HG02938 (cell line): Measurements from ENCODE around the gene SLX4IP.

Source experiments
- ATAC-seq: cut with Tn5 transposase; IDR thresholded peaks from one replicate; pipeline ENCODE4 v1.9.1; 2021; ENCODE audit warnings: mild to moderate bottlenecking, moderate library complexity; ENCODE audit not compliant: unreplicated experiment

SLX4IP gene

DNA sequence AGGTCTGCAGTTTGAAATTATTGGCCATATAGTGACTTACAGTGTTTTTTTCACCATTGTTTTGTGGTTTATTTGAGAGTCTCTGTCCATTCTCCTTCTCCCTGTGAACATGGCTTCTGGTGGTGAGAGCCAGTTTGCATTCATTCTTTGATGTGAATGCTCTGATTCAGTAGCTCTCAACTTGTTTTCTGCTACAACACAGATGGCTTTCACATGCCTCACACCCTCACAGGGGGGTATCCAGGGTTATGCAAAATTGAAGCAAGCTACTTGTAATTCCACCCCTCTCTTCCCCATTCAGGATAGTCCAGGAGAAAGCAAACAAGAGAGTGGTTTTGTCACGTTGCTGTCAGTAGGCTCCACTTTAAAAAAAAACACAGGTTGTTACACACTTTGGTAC is 55.6 kb downstream of the SLX4IP start:
- no peak for ATAC-seq

DNA sequence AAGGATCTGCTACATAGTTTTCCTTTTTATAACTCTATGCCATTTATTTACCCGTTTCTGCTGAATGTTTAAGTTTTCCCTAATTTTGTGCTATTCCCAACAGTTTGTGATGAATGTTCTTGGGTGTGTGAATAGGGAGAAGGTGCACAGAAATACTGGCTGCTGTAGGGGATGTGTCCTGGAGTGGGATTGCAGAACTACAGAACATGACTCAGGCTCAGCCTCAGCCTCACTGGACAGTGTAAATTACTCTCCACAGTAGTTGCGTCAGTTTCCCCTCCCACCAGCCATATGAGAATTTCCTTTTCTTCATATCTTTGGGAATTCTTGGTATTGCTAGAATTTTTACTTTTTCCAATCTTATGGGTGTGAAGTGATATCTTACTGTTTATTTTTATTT is 57.0 kb downstream of the SLX4IP start:
- no peak for ATAC-seq

DNA sequence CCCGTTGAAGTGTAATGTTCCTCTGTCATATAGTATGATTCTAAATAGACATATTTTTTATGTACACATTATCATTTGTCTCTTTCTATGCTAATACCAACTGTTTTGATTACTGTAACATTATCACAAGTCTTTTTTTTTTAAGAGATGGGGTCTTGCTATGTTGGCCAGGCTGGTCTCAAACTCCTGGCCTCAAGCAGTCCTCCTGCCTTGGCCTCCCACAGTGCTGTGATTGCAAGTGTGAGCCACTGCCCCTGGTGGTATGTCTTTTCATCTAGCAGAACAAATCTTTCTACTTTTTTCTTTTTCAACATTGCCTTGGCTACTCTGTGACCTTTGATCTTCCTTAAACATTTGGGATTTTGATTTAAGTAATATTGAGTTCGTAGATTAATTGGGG is 57.7 kb downstream of the SLX4IP start:
- ATAC-seq, result no peak

DNA sequence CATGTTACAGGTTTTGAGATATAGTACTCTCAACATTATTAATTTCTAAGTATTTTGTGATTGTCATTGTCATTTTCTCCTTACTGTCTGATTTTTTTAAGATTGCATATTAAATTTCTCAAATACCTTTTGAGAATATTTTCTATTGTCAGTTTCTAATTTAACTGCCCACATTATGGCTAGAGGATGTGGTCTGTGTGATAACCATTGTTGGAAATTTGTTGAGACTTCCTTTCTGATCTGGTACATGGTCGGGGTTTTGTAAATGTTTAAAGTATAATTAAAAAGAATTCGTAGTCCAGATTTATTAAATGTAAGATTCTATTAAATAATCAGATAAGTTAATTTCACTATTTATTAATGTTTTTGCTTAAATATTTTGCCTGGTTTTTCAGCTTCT is 60.1 kb downstream of the SLX4IP start:
- no peak for ATAC-seq

DNA sequence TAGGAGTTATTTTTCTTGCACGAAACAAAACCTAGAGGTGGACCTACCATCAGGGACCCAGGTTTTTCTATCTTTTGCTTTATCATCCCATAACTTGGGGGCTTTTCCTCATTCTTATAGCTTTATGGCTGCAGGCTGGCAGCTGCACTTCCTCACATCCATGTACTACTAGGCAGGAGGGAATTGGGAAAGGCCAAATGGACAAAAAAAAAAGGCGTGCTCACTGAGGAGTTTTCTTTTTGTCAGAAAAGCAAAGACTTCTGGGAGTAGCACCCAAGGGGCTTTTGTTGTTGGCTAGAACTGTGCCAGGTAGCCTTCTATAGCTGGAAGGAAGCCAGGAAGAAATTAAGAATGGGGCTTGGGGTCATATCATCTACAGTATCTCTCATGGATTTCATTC is 61.4 kb downstream of the SLX4IP start:
- no peak for ATAC-seq

DNA sequence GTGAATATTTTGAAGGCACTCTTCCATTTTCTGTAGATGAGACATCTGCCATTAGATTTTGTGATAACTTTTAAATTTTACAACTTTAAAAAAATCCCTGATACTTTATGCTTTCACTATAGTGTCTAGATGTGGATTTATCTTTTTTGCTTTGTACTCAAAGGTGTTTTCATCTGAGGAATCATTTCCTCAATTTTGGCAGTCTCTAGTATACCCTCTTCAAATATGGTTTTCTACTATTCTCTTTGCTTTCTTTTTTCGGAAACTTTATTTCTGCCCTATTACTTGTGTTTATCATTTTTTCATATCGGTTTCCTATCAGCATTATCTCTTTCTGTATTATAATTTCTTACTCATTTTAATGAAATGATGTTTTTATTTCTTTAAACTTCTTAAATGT is 62.2 kb downstream of the SLX4IP start:
- ATAC-seq, result no peak

DNA sequence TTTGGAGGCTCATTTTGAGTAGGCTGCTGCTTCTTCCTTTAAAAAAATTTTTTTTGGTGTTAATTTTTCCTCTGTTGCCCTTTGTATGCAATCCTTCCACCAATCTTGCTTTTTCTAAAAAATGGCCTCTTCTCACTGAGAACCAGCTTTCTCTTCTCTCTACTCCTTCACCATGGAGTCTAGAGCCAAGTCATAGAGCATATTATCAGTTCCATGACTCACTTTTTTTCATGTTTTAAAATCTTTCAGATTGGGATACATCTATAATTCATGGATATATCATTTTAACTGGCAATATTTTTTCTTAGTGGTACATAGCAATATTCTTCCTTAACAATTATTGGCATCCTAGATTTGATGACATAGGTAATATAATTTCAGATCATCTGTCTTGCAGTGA is 62.7 kb downstream of the SLX4IP start:
- no peak for ATAC-seq

DNA sequence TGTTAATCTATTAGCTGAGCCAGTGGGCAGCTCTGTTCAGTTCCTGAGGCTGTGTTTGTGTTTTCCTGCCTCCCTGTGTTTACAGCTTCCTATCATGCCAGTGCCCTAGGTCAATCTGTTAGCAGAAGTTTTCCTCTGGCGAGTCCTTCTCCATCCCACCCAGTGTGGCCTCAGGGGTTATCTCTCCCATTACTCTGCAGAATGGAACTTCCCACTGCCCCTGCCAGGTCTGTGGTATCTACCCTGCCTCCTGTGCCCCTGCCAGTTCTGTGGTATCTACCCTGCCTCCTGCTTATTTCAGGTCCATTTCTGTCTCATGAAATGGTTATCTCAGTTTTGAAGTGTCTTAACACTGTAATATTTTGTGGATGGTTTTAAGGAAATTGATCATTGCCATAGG is 63.1 kb downstream of the SLX4IP start:
- no peak for ATAC-seq

DNA sequence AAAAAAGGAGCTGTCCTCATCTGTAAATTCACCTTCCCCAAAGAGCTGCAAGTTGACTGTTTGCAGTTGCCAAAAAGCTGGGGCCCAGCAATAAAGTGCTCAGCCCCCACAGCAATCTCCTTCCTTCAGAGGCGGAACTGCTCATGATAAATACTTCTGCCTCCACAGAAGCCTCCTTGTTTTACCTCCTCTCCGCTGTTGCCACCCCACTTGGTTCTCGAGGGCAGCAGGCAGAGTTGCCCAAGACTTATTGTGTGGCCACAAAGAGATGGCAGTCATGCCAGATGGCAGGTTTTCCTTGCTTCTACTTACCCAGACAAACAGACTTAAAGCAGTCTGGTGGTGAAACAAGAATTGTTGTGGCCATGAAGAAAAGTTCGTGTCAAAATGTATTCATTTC is 66.3 kb downstream of the SLX4IP start:
- ATAC-seq, result no peak

DNA sequence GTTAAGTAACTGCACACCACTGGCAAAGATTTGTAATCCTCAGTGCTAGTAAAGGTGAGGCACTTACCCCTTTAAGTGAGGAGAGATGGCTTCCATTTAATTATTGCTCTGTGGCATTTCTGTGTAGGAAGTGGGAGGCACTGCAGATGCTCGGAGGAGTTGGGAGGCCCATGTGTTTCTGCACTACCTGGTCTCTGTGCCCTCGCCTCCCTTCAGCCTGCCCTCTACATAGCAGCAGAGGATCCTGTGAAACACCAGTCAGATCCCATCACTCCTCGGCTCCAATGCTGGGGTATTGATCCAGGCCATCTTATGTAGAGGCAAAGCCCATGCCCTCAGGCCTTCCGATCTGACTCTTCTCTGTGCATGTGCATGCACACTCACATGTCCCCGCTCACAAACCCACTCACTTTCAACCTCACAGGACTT is 67.0 kb downstream of the SLX4IP start:
- no peak for ATAC-seq

DNA sequence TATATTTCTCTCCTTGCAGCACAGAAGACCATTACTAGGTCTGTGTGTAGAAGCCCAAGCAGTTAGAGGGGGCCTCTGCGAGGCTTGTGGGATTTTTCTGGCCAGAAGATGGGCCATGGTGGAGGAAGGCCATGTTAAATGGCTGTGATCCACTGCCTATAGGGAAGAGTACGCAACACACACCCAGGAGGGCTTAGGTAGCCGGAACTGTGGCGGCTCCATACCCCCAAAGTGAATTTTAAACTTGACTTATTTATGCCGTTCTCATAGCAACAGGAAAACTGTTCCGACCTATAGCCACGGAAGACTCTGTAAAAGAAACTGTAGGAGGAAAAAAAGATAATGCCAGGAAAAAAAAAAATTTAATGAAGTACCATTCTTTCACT is 69.5 kb downstream of the SLX4IP start:
- no peak for ATAC-seq

DNA sequence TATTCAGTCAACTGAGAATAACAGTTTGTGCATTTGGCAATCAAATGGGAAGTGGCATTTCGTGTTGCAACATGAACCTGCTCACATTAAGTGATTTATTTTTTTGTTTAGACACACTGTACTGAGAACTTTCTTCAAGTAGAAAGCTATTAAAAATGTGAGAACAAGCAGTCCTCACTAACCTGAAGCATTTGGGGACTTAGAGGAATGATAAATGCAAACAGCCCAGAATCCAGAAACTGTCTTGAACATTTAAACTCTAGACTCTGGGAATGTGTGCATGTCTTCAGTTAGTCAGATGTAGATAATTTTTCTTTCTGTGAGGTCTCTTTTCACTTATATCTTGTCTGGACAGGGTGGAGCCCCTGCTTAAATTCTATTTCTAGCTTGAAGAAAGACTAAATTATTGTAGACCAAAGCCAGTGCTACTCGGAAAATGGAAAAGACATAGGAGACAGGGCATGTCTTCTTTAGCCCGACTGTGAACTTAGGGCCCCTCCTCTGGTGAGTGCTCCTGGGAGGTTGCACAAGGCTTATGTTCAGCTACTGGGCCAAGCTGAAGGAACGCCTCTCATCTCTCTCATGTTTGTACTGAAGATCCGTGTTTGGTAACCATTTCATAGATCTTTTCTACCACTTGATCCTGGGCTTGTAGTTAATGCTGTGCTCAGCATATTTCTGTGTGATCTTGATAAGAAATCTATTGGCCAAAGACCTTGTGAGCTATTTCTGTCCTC is 70.1 kb downstream of the SLX4IP start:
- ATAC-seq, result no peak

DNA sequence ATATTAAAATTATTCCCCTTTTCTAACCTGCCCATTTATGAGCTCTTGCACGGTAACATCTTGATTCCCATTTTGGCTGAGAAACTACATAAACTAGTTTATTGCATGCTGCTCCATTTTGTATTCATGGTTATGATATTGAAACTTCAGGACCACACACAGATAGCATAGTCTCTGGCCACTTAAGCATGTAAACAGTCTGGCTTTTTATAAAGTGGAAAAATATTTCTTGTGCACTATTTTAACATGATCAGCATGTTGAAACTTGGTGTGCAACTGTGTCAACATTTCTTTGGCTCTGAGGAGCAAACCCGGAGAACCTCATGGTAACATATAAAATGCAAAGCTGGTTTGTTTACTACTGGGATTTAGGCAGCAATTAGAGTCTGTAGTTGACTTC is 70.7 kb downstream of the SLX4IP start:
- ATAC-seq, result no peak

DNA sequence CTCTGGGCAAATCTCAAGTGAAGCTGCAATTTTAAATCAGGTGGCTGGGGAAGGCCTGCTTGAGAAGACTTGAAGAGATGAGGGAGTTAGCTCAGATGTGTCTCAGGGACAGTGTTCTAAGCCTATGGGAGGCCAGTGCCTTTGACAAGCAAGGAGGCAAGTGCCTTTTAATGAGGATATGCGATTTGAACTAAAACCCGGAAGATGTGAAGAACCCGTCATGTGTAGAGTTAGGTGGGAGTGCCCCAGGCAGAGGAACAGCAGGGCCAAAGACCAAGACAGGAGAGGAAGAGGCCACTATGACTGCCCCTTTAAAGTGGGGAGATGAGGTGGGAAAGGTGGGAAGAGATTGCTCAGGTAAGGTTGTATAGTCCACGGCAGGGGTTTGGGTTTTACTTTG is 71.9 kb downstream of the SLX4IP start:
- ATAC-seq, result no peak

DNA sequence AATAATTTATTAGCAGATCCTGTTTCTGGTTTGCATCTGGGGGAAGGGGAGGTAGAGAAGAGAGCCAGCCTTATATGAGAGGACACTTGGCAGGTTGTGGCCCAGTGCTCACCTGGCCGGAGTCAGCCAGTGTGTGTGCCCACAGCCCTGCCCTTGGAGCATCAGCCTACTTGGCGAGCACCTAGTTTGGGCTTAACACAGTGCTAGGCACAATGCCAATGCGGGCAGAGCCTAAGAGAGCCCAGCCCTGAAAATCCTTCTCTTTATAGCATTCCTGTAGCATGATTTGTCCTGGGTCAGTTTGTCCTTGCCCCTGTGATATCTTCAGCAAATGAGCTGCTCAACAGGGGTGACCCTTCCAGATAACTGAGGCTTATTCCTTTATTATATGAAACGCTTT is 73.0 kb downstream of the SLX4IP start:
- ATAC-seq, result no peak

DNA sequence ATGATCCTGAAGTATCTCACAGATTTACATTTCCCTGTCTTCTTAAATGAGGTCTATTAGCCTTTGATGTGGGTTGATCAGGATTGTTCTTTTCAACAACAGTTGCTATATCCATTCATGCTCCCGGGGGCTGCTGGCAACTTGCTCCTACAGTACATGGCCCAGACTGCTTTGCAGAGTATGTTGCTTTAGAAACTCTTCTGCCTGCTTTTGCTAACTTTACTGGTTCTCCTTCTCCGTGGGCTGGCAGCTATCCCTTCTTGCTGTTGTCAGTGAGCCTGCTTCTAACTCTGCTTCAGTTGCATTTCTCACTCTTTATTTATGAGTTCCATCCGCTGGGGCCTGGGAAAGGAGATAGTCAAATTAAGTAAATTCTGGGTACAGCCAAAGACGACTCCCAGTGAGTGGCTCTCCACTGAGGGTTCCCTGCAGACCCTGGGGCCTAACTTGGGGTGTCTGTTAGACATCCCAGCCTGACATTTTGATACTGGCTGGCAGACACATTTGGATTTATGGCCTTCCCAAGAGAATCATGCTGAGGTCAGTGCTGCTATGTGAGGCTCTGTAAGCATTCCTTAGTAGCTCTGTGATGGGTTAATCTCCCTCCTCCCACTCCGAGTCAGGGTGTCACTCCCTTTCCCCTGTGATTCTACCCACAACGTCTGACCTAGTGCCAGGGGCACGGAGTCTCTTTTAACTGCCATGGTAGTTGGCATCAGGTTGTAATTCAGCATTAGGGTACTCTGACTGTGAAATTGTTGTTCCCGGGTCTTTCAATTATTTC is 73.6 kb downstream of the SLX4IP start:
- ATAC-seq, result no peak

DNA sequence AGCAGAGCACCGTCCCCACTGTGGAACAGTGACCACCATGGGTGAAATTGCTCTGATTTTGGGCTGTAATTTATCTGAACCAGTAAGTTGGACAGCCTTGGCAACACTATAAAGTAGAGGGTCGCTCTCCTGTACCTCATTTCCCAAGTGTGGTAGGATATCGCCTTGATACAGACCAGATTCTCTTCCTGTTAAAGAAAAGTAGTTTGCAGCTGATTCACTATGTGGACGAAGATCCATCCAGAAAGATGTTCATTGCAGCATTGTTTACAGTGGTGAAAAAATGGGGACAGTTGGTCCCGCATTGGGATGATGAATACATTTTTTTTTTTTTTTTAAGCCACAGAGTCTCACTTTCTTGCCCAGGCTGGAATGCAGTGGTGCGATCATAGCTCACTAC is 74.3 kb downstream of the SLX4IP start:
- ATAC-seq, result no peak

DNA sequence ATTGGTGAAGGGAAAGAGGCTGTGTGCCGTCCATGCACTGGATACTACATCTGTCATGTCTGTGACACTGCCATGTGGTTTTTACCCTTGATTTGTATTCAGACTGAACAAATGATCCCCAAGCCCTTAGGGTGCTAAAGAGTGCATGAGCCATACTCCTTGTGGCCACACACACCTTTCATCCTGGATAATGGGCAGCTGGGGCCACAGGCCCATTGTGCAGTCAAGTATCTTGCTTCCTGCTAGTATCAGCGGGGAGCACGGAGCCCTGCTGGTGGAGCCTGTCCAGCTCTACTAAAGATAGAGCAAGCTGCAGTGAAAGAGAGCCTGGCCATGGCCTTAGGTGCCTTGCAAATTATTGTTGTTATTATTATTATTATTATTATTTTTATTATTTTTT is 75.1 kb downstream of the SLX4IP start:
- ATAC-seq, result no peak

DNA sequence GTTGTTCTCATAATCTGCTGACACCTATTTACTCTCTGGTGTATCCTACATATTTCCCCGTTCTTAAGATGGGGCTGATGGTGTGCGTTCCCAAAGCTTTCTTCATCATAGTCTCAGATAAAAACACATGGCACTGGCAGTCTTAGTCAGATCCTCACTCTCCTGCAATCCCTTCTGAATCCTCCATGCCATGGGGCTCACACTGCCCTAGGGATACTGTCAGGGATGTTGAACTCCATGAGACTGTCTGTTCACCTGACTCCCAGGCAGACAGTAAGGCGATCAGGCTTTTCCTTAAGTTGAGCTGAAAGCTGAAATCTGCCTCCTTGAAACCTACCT is 76.0 kb downstream of the SLX4IP start:
- ATAC-seq, result peak; percentile 11

DNA sequence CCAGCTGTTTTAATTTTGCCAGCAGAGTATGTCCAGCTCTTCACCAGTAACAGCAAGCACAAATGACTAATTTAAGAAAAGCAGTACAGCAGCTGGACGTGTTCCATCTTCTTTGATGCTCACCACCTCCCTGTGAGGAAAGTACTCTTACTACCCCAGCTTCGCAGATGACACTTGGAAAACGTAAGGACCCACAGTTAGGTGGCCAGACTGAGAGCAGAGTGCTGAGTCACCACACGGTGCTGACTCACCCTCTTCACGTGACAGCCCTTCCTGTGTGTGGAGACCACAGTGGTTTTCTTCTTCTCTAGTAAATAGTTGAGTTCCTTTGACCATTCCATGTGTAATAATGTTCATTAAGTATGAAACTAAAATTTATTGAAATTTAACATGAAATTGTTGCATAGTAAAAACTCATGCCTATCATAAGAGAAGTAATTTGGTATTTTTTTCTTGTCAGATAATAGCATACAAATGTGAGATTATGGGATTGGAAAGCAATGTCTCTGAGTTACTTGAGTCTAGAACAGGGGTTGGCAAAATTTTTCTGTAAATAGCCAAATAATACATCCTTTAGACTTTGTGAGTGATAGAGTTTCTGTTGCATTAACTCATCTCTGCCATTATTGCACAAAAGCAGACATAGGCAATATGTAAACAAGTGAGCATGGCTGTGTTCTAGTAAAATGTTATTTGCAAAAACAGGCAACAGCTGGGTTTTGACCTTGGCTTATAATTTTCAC is 76.6 kb downstream of the SLX4IP start:
- ATAC-seq, result peak; percentile 97

DNA sequence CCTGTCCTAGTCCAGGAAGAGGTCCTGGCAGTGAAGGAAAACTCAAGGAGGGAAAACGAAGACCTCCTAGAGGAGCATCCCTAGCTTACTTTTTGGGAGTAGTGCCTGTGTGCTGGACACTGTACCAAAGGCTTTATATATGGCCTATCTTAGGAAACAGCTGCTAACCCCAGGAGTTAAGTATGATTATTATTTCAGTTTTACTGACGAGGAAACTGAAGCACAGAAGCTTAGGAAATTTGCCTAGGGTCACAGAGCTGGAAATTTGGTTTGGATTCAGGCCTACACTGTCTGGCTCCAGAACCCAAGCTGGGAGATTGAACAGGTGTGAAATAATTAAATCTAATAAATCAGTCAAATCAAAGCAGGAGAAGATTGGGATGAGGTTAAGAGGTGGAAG is 78.0 kb downstream of the SLX4IP start:
- no peak for ATAC-seq

DNA sequence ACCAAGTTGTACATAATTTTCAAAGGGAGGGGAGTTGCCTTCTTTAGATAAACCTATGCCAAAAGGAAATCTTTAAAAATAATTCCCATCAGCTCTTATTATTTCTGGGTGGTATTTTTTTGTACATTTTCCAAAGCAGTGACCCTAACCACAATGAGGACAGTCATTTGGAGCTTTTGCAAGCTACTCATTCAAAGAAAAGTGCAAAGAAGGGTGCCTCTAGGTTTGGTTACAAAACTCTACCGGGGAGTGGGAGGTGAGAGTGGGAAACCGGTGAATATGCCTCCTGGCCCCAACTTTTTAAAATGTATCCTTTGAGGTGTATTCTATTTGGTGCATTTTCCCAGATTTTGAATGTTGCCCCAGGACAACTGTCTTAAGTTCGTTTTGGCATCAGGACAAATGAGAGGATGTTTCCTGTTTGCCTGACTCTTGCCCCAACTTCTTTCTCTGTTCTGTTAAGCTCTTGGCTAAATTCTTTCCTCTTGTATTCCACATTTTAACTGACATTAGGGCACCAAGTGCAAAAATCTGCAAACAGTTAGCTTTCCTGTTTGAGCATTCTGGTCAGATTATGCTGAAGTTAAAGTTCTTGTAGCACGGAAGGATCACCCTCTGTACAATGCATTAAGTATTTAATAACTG is 78.9 kb downstream of the SLX4IP start:
- ATAC-seq, result no peak
